HepG2 (cell line): ENCODE measurements around the gene CSTPP1. TPM values are rescaled to one million over a fixed set of nuclear protein-coding genes. Genes with fewer than 3 reads are reported as not detected.

Experiments
- ARNT ChIP-seq: fragments of 450-650 bp; IDR thresholded peaks from 2 replicates; pipeline ENCODE4 v1.6.1; 2017
- BCL6 ChIP-seq: IDR thresholded peaks from 2 replicates; pipeline ENCODE4 v1.6.1; 2016; ENCODE audit warnings: missing genetic modification reagents, missing compliant biosample characterization
- EEA1 ChIP-seq: sonication (generic); formaldehyde crosslinking; IDR thresholded peaks from 2 replicates; pipeline ENCODE4 v1.5.1; 2020; ENCODE audit warnings: mild to moderate bottlenecking, missing genetic modification reagents, borderline replicate concordance
- FOXA3 ChIP-seq: IDR thresholded peaks from 2 replicates; pipeline ENCODE4 v1.6.1; 2016; ENCODE audit warnings: missing genetic modification reagents, missing compliant biosample characterization
- GFI1 ChIP-seq: sonication (generic); formaldehyde crosslinking; IDR thresholded peaks from 2 replicates; pipeline ENCODE4 v1.5.0; 2020; ENCODE audit warnings: missing genetic modification reagents, mild to moderate bottlenecking, borderline replicate concordance
- HOXA5 ChIP-seq: sonication (generic); formaldehyde crosslinking; IDR thresholded peaks from 2 replicates; pipeline ENCODE4 v1.4.0; 2020; ENCODE audit warnings: missing genetic modification reagents
- MED13 ChIP-seq: sonication (generic); formaldehyde crosslinking; IDR thresholded peaks from 2 replicates; pipeline ENCODE4 v1.5.0; 2020; ENCODE audit warnings: missing genetic modification reagents
- ONECUT2 ChIP-seq: sonication (generic); formaldehyde crosslinking; IDR thresholded peaks from 2 replicates; pipeline ENCODE4 v1.4.0; 2020; ENCODE audit warnings: missing genetic modification reagents
- PHF5A ChIP-seq: IDR thresholded peaks from one replicate; pipeline ENCODE4 v1.6.1; 2018; ENCODE audit warnings: low read depth, missing genetic modification reagents; ENCODE audit not compliant: unreplicated experiment
- POGZ ChIP-seq: sonication (generic); formaldehyde crosslinking; IDR thresholded peaks from 2 replicates; pipeline ENCODE4 v1.4.0; 2020; ENCODE audit warnings: mild to moderate bottlenecking, missing genetic modification reagents
- POLR2A ChIP-seq, 2 experiments: IDR thresholded peaks; 2 replicates each; pipeline ENCODE4 v1.6.1; 2011; ENCODE audit warnings: low read depth in 2 of 2, low read length in 2 of 2, mild to moderate bottlenecking in 1 of 2, moderate library complexity in 1 of 2; ENCODE audit not compliant: insufficient read depth in 1 of 2
- SMAD3 ChIP-seq: sonication (generic); formaldehyde crosslinking; IDR thresholded peaks from 2 replicates; pipeline ENCODE4 v1.4.0; 2020; ENCODE audit warnings: missing genetic modification reagents
- SP4 ChIP-seq: sonication (generic); formaldehyde crosslinking; IDR thresholded peaks from 2 replicates; pipeline ENCODE4 v1.8.1; 2023; ENCODE audit warnings: mild to moderate bottlenecking, missing genetic modification reagents
- SYNCRIP ChIP-seq: fragments of 200-400 bp; formaldehyde crosslinking; IDR thresholded peaks from 2 replicates; pipeline ENCODE4 v1.6.1; 2018; ENCODE audit warnings: mild to moderate bottlenecking, low read depth, low read length; ENCODE audit not compliant: insufficient read depth
- TAF15 ChIP-seq: fragments of 200-400 bp; formaldehyde crosslinking; IDR thresholded peaks from one replicate; pipeline ENCODE4 v1.6.1; 2018; ENCODE audit warnings: mild to moderate bottlenecking, low read depth, low read length; ENCODE audit not compliant: poor library complexity, severe bottlenecking
- ZBTB42 ChIP-seq: sonication (generic); formaldehyde crosslinking; IDR thresholded peaks from 2 replicates; pipeline ENCODE4 v1.5.0; 2020; ENCODE audit warnings: mild to moderate bottlenecking, missing genetic modification reagents
- ZBTB7A ChIP-seq: sonication (generic); formaldehyde crosslinking; IDR thresholded peaks from 2 replicates; pipeline ENCODE4 v1.8.0; 2022; ENCODE audit warnings: mild to moderate bottlenecking, missing genetic modification reagents
- ZNF276 ChIP-seq: sonication (generic); formaldehyde crosslinking; IDR thresholded peaks from 2 replicates; pipeline ENCODE4 v1.4.0; 2020; ENCODE audit warnings: mild to moderate bottlenecking, low read depth, missing genetic modification reagents
- ZNF430 ChIP-seq: sonication (generic); formaldehyde crosslinking; IDR thresholded peaks from 2 replicates; pipeline ENCODE4 v1.9.0; 2021; ENCODE audit warnings: mild to moderate bottlenecking, missing genetic modification reagents
- ZNF670 ChIP-seq: sonication (generic); formaldehyde crosslinking; IDR thresholded peaks from 2 replicates; pipeline ENCODE4 v1.8.0; 2022; ENCODE audit warnings: mild to moderate bottlenecking, missing genetic modification reagents, borderline replicate concordance
- ZNF749 ChIP-seq: sonication (generic); formaldehyde crosslinking; IDR thresholded peaks from 2 replicates; pipeline ENCODE4 v1.8.0; 2022; ENCODE audit warnings: mild to moderate bottlenecking, missing genetic modification reagents, moderate library complexity, borderline replicate concordance
- ZNF781 ChIP-seq: sonication (generic); formaldehyde crosslinking; IDR thresholded peaks from 2 replicates; pipeline ENCODE4 v1.5.1; 2020; ENCODE audit warnings: borderline replicate concordance, mild to moderate bottlenecking, missing genetic modification reagents; ENCODE audit errors: not compliant biosample characterization
- ZNF878 ChIP-seq: sonication (generic); formaldehyde crosslinking; IDR thresholded peaks from 2 replicates; pipeline ENCODE4 v1.8.1; 2023; ENCODE audit warnings: mild to moderate bottlenecking, missing genetic modification reagents, moderate library complexity
- polyA plus RNA-seq, 8 experiments: library from polyadenylated mRNA; depleted of rRNA in 3 of 8; stranded (reverse) in 7 of 8; unstranded in 1 of 8; fragments of >200 nt; fragmentation: Illumina TruSeq in 4 of 8; extraction: Trizol in 4 of 8; gene quantifications; 2 replicates each; pipeline versions ENCODE4 v1.2.1 to v1.2.3, GENCODE V29; 2011 to 2016; ENCODE audit warnings: low read depth in 4 of 8, missing spikeins in 1 of 8, mixed read lengths in 1 of 8; ENCODE audit not compliant: insufficient read depth in 1 of 8
- total RNA-seq, 5 experiments: library from RNA; depleted of rRNA; stranded (reverse); fragments of >200 nt; fragmentation: Illumina TruSeq; extraction: Trizol; gene quantifications; 2 replicates each; pipeline ENCODE4 v1.2.3, GENCODE V29; 2016; ENCODE audit warnings: low read depth in 1 of 5
- TF ChIP-seq, protein P1 (sequence below): sonication (generic); formaldehyde crosslinking; IDR thresholded peaks from 2 replicates; pipeline ENCODE4 v1.4.0; 2020; ENCODE audit warnings: missing genetic modification reagents
- TF ChIP-seq, protein P2 (sequence below): sonication (generic); formaldehyde crosslinking; IDR thresholded peaks from 2 replicates; pipeline ENCODE4 v1.8.0; 2022; ENCODE audit warnings: mild to moderate bottlenecking, missing genetic modification reagents

CSTPP1 gene
- total and polyA plus RNA-seq, 2 of the 13 experiments (the other 11 are each of a cell fraction or from before 2014, with no cell fraction given), result 12.3 to 14.6 TPM

GRCh38 chr11:47176328-47177228 lies 240.0 kb downstream of the CSTPP1 start, which contains the start of gene ARFGAP2 (continued):
- TF ChIP-seq, protein P1, sequence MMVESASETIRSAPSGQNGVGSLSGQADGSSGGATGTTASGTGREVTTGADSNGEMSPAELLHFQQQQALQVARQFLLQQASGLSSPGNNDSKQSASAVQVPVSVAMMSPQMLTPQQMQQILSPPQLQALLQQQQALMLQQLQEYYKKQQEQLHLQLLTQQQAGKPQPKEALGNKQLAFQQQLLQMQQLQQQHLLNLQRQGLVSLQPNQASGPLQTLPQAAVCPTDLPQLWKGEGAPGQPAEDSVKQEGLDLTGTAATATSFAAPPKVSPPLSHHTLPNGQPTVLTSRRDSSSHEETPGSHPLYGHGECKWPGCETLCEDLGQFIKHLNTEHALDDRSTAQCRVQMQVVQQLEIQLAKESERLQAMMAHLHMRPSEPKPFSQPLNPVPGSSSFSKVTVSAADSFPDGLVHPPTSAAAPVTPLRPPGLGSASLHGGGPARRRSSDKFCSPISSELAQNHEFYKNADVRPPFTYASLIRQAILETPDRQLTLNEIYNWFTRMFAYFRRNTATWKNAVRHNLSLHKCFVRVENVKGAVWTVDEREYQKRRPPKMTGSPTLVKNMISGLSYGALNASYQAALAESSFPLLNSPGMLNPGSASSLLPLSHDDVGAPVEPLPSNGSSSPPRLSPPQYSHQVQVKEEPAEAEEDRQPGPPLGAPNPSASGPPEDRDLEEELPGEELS (CRISPR knock-in tag), result peak; percentile 18; the same call in 1 of the 2 replicates
- peak; percentile 48; the same call in 1 of the 2 replicates for TF ChIP-seq BCL6 (CRISPR knock-in tag)
- TF ChIP-seq MED13 (CRISPR knock-in tag), result peak; percentile 70; the same call in 1 of the 2 replicates
- TF ChIP-seq ZNF878, result peak; percentile 85; the same call in 1 of the 2 replicates
- 0 out of 2 replicates have a peak, but pooled peaks have one; percentile 42 for TF ChIP-seq ZNF276 (CRISPR knock-in tag)
- TF ChIP-seq ZNF670 (CRISPR knock-in tag), result peak; percentile 61; the same call in 1 of the 2 replicates
- TF ChIP-seq, protein P2, sequence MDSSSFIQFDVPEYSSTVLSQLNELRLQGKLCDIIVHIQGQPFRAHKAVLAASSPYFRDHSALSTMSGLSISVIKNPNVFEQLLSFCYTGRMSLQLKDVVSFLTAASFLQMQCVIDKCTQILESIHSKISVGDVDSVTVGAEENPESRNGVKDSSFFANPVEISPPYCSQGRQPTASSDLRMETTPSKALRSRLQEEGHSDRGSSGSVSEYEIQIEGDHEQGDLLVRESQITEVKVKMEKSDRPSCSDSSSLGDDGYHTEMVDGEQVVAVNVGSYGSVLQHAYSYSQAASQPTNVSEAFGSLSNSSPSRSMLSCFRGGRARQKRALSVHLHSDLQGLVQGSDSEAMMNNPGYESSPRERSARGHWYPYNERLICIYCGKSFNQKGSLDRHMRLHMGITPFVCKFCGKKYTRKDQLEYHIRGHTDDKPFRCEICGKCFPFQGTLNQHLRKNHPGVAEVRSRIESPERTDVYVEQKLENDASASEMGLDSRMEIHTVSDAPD (CRISPR knock-in tag), result 0 out of 2 replicates have a peak, but pooled peaks have one; percentile 2
- TF ChIP-seq ZNF781 (CRISPR knock-in tag), result peak; percentile 76
- TF ChIP-seq SP4 (CRISPR knock-in tag), result peak; percentile 75
- TF ChIP-seq POGZ, result peak; percentile 50; the same call in 1 of the 2 replicates
- 0 out of 2 replicates have a peak, but pooled peaks have one; percentile 44 for TF ChIP-seq ZNF749 (CRISPR knock-in tag)
- peak; percentile 45; the same call in 1 of the 2 replicates for TF ChIP-seq GFI1 (CRISPR knock-in tag)
- peak; percentile 73; the same call in 1 of the 2 replicates for TF ChIP-seq SMAD3 (CRISPR knock-in tag)
- TF ChIP-seq EEA1 (CRISPR knock-in tag), result no peak
- no peak for TF ChIP-seq ARNT
- TF ChIP-seq ZBTB42 (CRISPR knock-in tag), result no peak
- no peak for TF ChIP-seq ONECUT2 (CRISPR knock-in tag)
- TF ChIP-seq ZNF430, result peak; percentile 75; the same call in 1 of the 2 replicates
- TF ChIP-seq ZBTB7A, result peak; percentile 44; the same call in 1 of the 2 replicates
- no peak for TF ChIP-seq SYNCRIP
- TF ChIP-seq HOXA5 (CRISPR knock-in tag), result peak; percentile 66; the same call in 1 of the 2 replicates
- peak; percentile 98 for TF ChIP-seq TAF15
- TF ChIP-seq PHF5A, result peak; percentile 61
- peak in 1 of 2 experiments; percentile 54; a peak in 1 of 4 replicates for TF ChIP-seq POLR2A (IDR thresholded peaks at IDR 0.05; ENCODE audit: insufficient read depth in 1 of 2, low read depth in 2 of 2, low read length in 2 of 2)
- TF ChIP-seq FOXA3 (CRISPR knock-in tag), result peak; percentile 40; the same call in 1 of the 2 replicates
